ENCODE results near the gene TBXAS1. TPM values are rescaled to one million over a fixed set of nuclear protein-coding genes. Genes with fewer than 3 reads are reported as not detected.

Gene TBXAS1
- total RNA-seq, 1 donor from 2014 or later = 3.4 TPM

DNA sequence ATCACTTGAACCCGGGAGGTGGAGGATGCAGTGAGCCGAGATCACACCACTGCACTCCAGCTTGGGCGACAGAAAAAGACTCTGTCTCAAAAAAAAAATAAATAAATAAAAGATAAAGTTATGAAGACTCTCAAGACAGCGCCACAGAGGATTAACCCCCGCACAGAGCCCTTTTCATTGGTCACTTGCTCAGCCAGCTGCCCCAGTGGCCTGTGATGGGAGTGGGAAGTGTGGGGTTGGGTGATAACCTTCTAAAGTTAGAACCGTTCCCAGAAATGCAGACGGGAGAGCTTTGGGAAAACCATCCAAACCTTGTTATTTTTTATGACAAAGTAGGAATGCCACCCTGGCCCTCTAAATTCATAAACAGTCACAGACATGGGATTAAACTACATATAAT is 176.3 kb downstream of the TBXAS1 start:
- no peak for DNase-seq

DNA sequence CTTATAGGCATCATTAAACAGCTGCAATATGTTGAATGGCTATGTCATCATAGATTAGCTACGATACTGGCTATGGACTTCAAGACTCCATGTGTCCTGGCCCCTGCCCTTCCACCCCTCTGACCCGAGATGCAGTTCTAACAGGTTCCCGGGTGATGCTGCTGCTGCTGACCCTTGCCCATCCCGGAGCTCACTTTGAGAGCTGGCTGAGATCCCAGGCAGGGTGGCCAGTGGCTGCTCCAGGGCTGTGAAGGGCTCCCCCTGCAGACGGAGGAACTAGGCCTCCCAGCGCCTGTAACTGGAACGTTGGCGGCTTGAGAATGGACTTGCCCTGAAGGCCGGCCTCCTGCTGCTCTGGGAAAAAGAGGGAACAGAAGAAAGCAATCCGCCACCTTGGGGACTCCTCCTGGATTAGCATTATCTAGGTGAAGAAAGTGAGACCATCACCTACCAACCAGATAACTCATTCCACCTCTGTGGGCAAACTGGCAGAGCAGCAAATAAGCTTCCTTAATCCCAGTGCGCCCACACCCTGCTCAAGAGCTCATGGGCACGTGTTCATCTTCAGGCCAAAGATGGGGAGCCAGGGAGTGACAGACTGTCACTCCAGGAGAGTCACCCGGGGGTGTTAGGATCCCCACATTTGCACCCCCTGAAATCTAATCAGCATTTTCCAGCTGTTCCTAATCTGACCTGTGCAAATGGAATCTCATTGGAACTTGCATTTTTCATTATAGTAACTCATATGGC is 176.9 kb downstream of the TBXAS1 start:
- no peak for DNase-seq

DNA sequence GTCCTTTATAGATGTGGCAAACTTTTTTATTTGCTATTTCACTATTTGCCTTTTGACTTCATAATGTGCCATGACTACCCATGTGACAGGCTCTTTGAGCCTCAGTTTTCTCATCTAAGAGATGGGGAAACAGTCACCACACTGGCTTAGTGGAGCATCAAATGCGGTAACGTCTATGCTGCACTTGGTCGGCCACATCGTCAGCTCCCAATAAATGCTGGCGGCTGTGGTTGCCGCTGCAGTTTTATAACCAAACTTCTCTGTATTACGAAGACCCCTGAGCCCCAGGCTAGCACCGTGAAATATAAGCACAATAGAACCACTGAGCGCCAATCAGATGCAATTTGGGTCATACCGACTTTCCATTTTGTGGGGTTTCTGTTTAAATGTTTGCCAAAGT is 177.5 kb downstream of the TBXAS1 start:
- DNase-seq = no peak

DNA sequence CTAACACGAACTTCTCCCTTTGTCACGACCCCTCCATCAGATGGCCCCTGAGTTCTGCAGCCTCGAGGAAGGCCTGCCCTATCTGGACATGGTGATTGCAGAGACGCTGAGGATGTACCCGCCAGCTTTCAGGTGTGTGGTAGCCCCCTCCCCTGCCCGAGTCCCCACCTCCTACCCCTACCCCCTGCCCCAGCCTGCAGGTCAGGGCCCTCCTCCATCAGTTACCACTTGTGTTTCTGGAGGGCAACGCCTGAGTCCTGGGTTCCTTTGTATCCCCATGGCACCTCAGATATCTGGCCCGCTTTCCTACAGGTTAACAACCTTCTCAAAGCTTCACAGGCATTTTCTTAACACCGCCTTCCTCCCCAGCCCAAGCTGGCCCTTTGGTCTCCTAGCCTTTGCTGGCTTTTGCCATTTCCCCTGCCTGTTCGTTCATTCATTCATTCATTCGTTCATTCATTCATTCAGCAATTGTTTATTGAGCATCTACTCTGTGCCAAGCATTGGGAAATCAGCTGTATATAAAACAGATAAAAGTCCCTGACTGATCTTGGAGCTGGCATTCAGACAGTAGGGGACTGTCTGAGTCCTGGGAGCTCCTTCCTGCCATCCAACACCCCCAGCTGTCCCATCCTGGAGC is 178.1 kb downstream of the TBXAS1 start:
- DNase-seq = no peak

DNA sequence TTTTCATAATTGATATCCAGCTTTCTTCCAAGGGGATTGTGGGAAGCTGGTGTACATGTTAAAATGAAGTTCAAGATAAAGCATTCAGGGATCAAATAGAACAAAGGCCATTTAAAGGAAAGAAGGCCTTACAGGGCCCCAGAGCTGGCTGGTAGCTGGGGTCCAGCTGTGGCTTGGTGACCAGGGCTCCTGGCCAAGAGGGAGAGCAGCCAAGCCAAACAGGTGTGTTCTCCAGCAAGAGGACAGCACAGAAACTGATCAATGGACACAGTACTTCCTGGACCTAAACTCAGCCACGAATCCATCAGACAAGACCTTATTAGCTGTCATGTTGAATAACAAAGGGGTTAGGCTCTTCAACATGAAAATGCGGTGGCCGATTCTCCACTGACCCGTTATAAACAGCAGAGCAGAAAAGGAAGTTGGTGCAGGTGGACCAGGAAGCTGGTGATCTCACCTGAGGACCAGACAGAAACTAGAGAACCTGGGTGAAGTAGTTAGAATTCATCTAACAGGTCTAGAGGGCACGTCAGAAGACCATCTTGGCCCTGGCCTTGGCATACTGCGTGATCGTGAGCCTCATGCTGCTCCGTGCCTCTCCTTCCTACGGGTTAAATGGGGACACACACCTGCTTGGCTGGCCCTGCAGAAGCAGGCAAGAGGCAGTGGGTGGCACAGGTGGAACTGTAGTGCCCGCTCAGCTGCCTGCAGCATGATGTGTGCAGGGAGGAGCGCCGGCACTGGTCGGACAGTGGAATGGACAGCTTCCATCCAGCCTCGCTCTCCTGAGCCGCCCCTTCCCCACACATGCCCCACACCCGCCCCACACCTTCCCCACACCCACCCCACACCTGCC is 179.9 kb downstream of the TBXAS1 start:
- no peak for DNase-seq

DNA sequence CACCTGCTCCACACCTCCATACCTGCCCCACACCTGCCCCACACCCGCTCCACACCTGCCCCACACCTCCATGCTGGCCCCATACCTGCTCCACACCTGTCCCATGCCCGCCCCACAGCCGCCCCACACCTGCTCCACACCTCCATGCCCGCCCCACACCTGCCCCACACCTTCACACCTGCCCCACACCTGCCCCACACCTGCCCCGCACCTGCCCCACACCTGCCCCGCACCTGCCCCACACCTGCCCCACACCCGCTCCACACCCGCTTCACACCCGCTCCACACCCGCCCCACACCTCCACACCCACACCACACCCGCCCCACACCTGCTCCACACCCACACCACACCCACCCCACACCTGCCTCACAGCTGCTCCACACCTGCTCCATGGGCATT is 180.7 kb downstream of the TBXAS1 start:
- DNase-seq = no peak

DNA sequence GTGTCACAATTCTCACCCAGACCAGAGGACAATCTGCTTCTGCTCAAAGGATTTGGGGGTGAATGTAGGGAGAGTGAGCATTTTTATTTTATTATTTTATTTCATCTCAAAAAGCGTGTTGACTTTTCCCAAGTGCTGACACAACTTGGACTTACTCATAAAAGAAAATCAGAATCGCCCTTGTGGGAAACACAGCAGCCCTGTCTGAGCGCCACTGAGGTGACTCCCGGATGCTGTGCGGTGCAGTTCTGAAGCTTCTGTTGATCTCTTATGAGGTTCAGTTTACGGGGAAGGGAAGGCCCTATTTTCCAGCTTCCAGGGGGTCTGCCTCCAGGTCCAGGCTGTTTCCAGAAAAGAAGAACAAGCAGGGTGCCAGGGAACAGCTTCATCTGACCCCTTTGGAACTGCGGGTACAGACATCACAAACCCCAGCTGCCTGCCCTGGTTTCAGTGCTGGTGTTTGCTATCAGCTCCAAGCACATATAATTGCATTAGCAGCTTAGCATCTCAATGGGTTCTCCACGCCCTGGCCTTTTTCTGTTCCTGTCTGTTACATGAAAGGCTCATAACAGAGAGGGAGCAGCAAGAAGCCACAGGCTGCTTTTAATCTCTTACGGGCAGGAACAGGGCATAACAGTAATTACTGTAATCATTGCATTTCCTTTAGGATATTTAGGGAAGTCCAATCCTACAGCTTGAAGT is 181.3 kb downstream of the TBXAS1 start:
- no peak for DNase-seq

DNA sequence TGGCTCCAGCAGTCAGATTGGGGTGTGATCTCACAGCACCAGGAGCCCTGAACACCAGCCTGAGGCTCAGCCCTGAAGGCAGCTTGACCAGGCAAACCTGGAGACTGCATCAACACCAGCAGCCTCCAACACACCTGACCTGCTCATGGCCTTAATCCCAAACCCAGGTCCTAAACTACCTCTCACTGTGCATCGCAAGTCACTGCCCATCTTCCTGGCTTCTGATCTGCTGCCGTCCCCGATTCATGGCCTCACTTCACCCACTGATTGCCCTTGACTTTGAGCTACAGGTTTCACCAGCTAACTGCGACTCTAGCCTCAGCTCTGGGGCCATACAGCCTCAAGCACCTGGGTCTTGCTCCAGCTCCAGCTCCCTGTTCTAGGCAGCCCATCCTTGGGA is 184.6 kb downstream of the TBXAS1 start:
- DNase-seq = no peak

DNA sequence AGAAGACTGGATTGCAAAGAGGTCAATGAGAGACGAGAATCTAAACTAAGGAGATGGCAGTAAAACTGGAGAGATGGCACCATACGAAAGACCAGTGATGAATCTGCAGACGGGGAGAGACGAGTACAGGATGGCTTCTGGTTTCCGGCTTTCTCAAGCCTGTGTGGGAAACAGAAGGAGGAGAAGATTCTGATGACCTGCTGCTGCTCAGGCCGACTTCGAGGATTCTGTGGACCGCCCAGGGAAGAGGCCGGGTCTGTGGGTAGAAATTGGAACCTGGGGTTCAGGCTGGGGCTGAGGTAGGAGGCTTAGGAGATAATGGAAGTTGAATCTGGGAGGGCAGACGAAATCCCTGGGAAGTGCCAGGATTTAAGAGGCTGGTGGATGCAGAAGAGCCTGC is 185.1 kb downstream of the TBXAS1 start:
- DNase-seq = no peak

DNA sequence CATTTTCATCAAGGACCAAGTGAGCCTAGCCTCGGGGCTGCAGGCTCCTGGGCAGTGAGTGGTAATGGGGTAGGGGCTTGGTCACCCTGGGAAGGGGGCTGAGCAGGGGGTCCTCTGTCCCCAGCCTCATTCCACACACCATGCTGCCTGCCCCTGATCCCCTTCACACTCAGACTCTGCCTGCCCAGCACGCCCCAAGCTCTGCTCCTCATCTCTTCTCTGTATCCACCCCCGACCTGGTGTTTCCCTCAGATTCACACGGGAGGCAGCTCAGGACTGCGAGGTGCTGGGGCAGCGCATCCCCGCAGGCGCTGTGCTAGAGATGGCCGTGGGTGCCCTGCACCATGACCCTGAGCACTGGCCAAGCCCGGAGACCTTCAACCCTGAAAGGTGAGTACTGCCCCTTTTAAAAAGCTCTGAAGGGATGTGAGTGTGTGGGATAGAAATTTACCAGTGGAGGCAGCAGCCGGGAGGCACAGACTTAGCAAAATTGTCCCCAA is 186.5 kb downstream of the TBXAS1 start:
- no peak for DNase-seq

DNA sequence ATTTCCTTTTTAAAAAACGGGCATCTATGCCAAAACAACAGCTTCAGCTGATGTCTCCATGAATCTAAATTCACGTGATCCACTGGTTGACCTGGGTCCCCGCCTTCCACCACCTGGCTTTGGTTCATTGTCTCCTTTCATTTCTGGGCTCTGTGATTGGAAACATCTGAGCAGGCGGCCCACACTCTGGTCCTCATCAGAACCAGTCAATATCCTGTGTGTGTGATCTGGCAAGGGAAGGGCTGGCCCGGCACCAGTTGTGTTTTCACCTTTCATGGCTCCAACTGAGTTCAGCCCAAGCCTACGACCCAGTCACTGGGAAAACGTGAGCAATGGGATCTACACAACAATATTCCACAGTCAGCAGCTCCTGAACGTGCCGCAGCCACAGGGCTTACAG is 187.5 kb downstream of the TBXAS1 start:
- no peak for DNase-seq

DNA sequence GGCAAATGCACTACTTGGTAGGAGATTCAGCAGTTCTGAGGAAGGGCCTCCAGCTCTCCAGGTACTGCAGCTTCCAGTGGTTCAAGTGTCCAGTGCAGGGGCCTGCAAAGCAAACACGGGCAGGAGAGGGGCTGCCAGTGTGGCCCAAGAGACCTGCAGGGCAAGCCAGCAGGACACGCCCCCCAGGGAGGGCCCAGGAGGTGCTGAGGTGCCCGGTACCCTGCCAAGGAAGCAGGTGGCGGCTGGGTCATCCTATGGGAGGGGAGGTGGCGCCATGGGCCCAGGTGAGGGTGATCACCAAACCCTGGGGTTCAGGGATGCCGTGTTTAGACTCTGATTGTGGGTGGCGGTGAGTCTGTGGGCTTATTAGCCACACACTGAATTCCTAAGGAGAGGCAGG is 188.0 kb downstream of the TBXAS1 start:
- DNase-seq = no peak

DNA sequence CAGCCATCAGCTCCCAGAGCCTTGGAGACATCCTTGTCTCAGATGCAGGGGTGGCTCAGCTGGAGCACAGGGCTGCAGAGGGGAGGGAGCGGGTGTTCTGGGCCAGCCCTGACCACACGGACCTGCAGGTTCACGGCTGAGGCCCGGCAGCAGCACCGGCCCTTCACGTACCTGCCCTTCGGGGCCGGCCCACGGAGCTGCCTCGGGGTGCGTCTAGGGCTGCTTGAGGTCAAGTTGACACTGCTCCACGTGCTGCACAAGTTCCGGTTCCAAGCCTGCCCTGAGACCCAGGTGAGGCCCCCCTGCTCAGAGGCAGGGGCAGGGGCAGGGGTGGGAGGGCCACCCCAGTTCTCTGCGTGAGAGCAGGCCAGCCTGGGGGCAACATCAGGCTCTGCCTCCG is 188.5 kb downstream of the TBXAS1 start:
- no peak for DNase-seq

DNA sequence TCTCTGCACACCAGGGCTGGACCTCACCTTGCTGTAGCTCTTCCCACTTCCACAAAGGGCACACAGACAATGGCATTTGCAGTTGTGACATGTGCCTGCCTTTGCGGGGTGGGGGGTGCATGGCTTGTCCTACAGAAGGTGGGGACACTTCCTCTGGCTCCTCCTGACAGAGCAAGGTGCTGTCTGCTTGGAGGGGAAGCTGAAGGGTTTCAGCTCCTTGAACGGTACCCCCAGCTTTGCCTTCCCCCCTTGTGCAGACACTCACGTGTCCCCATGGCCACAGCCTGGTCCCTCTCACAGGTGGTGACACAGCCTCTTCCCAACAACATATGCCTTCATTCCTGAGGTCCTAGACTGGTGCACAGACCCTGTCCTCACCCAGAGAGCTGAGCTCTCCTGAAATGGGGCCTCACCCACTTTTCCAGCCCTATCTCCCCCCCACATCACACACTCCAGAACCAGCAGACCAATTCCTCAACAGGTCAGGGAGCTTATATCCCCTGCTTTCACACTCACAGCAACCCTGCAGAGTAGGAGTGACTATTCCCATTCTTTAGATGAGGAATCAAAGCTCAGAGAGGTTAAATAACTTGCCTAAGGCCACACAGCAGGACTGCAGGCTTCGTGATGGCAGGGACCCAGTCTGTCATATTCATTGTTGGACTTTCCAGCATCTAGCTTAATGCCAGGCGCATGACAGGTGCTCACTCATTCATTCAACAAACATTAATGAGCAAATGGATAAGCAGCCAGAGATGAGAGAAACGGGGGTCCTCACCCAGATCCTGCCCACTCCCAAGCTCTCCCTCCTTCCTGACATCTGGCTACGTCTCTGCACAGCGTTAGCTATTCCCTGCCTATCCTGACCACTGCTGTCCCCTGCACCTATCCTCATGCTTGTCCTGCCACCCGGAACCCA is 189.3 kb downstream of the TBXAS1 start:
- DNase-seq = no peak

DNA sequence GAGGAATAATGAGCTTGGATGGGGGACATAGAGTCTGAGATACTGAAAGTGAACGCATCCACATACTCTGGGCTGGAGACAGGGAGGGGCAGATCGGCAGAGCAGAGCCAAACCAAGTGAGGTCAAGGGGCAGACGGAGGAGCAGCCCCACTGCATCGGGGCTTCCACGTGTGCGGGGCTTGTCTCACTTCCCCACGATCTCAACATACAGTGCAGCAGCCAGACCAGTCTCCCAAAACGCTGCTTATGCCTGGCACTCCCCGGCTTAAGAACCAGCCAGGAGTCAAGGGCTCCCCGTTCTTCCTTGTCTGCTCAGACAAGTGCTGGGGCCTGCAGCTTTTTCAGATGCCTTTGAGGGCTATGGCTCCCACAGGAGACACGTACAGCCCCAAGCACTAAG is 190.1 kb downstream of the TBXAS1 start:
- DNase-seq = no peak

DNA sequence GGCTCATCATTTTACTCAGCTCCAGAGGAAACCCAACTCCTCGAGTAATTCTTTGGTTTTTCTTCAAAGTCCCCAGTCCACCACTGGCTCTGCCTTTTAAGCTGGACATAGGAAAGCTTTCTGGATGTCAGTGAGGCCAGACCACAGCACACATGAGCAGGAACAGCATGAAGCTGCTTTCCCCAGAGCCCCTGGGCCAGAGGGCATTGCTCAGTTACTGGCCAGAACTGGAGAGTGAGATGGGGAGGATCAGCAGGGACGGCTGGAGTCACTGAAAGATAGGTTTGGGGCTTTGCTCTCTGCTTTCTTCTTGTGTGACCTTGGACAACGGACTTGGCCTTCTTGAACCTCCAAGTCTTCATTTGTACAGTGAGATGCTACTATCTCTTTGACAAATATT is 190.5 kb downstream of the TBXAS1 start:
- DNase-seq = no peak

DNA sequence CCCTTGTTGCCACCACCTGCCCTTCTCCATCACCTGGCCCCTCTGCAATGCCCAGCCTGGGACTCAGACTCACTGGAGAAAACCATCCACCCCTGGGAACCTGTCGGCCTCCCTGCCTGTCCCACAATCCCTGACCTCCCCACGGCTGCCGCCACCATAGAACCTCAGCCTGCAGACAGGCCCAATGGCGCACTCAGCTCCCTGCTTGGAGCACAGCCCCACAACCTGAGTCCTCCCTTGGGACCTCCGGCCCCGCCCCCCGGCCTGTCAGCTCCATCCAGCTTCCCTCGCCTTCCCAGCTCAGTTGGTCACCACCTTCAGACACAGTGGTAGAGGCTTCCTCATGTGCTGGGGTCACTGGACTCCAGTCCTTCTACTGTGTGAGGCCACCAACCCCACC is 192.5 kb downstream of the TBXAS1 start:
- no peak for DNase-seq

DNA sequence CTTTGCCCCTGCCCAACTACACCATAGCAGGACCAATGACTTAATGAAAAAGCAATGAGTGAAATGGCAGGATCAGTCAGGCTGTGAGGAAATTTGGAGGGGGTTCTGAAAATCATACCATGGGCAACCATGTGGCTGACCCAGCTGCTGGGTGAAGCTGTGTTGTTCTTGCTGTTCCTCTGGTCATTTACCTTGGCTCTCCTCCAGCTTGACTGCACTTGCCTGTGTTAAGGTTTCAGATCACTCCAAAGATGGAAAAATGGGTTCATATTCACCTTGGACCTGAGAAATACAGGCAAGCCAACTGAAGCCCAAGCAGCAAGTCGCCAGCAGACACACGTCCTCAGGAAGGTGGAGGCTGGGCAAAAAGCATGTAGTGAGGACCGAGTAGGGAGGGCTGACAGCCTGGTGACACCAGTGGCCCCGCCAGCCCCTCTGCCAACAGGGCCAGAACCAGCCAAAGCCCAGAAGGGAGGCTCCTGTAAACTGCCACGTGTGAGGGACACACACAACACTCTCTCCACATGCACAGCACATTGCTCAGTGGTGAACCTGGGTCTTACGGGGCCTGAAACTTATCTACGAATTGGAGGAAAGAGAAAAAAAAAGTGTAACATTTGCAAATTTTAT is 193.6 kb downstream of the TBXAS1 start:
- DNase-seq = no peak

DNA sequence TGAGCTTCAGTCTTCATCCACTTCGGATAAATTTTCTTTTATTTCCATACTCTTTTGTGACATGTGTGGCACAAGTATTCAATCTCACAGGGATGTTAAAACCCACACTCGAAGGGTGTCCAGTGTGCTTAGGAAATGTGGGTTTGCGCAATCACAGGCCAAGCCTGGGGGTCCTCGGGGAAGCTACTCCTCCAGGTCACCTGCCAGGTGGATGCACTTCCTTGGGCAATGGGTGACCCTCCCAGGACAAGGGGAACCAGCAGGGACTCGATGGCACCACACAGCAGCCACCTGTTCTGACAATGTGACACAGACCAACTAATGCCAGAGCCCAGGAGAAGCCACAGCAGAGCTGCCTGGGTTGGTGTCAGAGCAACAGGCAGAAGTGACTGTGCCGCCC is 194.7 kb downstream of the TBXAS1 start:
- no peak for DNase-seq

DNA sequence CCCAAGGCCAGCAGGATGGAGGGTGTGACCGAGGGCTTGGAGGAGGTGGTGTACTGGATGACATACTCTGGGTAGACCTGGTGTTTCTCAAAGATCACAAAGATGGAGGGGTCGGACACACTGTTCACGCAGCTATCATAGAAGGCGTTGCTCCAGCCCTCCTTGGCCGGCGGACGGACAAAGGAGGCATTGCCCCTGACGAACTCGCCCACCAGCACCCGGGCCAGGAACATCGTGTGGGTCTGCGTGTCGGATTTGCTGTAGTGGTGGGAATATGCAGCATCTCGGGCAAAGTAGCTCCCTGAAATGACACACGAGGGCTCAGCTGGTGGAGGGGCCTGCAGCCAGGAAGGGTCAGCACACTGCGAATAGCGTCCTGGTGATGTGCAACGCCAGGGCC is 195.5 kb downstream of the TBXAS1 start:
- DNase-seq = no peak

DNA sequence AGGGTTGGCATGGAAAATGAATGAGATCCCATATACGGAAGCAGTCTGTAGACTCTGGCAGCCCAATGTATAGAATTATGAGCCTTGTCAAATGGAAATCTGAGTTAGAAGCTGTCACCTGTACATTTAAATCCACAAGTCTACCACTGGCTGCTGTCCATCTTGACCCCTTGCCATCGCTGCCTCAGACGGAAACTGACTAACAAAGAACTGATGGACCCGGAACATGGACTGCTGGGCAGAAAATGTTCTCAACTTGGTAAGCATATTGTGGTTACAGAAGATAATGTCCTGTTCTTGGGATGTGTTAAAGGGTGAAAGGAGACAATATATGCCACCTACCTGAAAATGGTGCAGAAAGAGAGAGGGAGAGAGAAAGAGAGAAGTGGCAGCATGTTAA is 196.2 kb downstream of the TBXAS1 start:
- DNase-seq = no peak
